Activated naive CD4-positive, alpha-beta T cell treated with anti-CD3 and anti-CD28 coated beads, Interleukin-2, amount 50 U/mL, for 16 hours (primary cell): Measurements from ENCODE around the gene AK5.
A peak's percentile ranks its signal among the peaks of the same experiment; 100 is the strongest.

ENCODE experiments used
- DNase-seq: peaks from one replicate; pipeline ENCODE4 v3.0.0-alpha.2; 2020

The AK5 gene

DNA sequence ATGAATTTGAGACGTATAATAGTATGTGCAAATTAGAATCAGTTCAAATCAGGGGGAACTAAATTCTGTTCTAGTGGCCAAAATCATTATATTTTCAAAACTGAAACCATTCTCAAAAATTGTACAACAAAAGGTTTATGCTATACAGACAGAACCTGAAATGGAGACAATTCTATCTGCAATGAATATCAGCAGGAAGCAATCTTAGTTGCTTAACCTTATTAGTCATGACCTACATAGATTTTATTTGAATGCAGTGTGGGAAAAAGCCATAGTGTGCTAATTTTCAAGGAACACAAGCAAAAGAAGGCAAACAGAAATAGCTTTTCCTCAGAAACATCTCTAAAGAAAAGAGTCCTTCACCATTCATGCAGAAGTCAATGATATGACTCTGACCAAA lies 6.5 kb downstream of the AK5 start:
- DNase-seq, result no peak

DNA sequence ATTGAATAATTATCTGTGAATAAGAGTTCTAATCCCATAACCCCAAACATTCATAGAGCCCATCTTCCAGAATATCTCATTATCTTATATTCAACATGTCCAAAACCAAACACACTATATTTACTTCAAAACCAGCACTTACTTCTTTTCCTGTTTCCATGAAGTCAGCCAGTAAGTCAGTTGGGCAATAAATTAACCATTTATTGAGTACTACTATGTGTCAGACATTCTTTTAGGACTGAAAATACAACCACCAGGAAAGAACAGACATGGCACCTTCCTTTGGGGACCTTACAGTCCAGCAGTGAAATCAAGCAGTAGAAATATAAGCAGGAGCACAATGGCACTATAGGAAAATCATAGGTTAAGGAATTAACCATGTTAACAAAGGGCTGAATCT lies 8.8 kb downstream of the AK5 start:
- DNase-seq, result no peak

DNA sequence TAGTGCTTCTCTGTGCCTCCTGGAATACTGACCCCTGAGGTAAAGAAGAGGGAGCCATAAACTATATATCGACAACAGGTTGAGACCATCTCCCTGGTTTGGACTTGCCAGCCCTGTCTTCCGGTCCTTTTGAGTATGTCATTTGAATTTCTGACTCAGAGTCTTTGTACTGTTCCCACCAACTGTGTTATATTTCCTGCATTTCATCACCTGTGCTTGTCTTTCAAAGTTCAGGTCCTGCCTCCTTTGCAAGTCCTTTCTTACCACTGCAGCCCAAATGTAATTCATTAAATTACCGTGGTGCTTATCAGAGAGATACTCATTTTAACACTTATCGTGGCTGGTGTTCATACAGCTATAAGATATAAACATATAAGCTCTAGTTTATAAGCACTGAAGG lies 10.7 kb downstream of the AK5 start:
- DNase-seq, result no peak

DNA sequence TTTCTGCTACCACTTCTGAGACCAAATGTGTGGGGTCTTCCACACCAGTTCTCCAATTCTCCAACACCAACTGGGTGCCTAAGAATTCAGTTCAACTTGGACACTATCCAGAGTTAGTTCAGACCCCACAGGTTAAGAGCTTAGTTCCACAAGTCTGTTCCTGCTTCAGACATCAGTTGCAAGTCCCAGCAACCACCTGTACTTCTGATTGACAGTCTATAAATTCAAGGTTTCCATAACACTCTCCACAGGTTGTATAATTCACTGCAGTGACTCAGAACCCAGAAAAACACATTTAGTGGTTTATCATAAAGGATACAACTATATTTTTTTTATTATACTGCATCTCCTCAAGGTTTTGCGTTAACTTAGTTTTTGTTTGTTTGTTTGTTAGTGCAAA lies 18.7 kb downstream of the AK5 start:
- DNase-seq, result no peak

DNA sequence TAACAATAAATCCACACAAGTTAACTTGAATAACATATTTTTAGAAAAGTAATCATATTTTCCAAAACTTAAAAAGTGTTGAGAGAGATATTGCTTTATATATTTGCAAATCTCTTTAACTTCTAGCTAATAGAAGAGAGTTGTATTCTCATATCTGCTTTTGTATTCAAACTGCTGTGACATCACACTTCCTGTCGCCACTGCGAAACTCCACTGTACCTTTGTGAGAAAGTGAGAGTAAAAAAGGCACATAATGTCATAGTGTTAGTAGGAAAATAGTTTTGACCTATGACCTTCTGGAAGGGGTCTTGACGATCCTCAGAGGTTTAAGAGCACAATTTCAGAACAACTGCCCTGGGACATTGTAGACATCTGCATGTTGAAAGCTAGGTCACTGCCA lies 21.6 kb downstream of the AK5 start:
- DNase-seq, result no peak

DNA sequence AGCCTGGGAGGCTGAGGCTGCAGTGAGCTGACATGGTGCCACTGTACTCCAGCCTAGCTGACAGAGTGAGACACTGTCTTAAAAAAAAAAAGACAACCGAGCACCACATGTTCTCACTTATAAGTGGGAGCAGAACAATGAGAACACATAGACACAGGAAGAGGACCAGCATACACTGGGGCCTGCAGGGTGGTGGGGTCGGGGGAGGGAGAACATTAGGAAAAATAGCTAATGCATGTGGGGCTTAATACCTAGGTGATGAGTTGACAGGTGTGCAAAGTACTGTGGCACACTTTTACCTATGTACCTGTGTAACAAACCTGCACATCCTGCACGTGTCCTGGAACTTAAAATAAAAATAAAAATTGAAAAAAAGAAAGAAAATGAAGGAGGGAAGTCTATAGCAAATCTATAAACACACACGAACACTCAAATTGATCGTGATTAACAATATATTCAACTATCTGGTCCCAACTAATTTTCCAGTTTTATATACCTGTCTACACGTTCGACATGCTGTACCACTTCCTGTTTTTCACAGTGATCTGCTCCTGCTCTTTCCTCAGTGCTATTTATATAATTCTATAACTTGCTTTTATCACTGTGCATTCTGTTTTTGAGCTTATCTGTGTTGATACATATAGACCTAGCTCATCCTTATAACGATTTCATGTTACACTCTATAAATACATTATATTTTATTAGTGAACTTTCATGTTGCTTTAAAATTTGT lies 27.2 kb downstream of the AK5 start:
- no peak for DNase-seq

DNA sequence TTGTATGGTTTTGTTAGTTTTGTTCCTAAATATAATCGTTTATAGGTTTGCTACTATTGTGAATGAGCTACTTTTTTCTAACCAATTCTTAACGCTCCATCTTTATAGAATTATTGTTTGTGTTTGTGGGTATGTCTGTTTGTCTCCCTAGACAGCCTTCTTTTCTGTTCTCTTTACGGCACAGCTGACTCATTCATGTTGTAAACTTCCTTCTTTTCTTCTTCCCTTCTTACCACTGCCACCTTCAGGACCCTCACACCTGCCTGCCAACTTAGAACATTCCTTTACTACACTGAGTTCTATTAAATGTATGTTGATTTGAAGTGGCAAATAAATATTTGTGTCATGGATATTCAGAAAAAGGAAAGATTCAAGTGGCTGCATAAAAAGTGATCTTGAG lies 29.1 kb downstream of the AK5 start:
- no peak for DNase-seq

DNA sequence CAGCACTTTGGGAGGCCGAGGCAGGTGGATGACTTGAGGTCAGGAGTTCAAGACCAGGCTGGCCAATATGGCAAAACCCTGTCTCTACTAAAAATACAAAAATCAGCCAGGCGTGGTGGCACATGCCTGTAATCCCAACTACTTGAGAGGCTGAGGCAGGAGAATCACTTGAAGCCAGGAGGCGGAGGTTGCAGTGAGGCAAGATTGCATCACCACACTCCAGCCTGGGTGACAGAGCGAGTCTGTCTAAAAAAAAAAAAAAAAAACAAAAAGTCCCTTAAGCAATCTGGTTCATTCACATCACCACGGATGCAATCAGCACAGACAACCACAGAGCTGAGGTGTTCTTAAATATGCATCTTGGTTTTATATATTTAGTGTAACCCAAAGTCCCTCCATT lies 30.5 kb downstream of the AK5 start:
- DNase-seq, result peak; percentile 30

DNA sequence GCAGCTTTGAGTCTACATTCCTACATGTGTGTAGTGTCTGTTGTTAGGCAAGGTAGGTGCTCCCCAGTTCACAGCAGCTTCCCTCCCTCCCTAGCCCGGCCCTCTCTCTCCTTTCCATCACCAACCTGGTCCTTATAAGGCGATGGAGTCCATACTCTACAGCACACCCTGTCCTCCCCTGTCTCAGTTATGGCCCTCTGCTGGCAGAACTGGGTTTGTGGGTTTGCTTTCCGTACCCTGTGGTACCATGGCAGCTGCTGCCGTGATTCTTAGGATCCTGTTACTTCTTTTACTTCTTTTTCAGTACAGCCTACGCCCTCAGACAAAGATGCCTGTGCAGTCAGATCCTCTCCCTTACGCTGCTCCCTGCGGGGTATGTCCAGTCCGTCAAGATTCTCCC lies 31.7 kb downstream of the AK5 start:
- peak; percentile 29 for DNase-seq

DNA sequence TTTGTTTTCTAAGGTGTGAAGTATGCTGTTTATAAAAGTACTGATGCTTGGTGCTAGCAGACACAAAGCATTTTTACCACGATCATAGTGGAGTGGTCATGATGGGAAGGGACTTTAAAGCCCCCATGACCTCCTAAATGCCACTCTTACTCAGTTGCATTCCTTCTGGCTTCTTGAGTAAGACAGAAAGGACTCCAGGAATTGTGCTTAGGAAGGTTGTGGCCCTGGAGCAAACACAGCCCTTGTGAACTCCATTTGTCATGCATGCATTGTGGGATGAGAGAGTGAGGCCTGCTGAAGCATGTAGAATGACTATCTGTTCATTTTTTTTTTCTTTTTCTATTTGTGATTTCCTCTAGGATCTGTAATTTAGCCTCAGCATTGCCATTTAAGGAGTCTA lies 34.2 kb downstream of the AK5 start:
- DNase-seq, result no peak

DNA sequence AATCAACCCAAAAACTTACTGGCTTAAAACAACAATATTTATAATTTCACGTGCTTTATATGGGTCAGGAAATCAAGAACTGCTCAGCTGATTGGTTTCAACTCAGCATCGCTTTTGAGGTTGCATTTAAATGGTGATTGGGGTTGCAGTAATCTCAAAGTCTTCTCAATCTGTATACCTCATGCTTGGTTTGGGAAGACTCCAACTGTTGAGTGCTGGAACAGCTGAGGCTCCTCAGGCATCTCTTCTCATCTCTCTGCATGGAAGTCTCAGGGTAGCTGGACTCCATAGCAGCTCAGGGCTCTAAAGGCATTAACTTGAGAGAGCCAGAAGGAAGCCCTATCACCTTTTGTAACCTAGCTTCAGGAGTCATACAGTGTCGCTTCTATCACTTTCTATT lies 35.1 kb downstream of the AK5 start:
- DNase-seq, result no peak

DNA sequence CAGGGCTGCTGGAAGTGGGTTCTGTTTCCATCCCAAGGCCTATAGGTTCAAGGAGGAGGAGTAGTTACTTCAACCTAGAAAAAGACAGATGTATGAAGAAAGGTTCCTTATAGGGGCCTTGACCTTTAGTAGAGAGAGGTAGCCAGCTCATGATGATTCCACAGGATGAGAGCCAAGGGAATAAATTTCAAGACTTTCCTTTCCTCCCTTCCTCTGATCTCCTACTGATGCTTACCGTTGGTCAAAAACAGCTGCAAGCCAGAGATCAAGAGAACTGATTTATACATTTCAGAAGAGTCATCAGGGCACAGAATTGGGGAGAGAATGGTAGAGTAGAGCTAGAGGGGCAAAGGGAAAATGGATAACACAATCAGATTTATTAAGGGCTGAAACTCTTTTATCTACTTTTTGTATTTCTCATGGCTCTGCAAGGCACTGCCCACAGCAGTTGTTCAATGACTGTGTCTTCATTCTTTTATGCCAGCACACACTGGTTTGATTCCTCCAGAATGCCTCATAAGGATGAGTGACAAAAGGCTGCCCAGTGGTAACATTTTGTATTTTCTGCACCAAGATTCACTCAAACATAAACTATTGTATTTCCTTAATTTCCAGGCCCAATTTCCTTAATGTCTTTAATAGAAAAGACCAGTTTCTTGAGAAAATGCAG lies 37.4 kb downstream of the AK5 start:
- no peak for DNase-seq

DNA sequence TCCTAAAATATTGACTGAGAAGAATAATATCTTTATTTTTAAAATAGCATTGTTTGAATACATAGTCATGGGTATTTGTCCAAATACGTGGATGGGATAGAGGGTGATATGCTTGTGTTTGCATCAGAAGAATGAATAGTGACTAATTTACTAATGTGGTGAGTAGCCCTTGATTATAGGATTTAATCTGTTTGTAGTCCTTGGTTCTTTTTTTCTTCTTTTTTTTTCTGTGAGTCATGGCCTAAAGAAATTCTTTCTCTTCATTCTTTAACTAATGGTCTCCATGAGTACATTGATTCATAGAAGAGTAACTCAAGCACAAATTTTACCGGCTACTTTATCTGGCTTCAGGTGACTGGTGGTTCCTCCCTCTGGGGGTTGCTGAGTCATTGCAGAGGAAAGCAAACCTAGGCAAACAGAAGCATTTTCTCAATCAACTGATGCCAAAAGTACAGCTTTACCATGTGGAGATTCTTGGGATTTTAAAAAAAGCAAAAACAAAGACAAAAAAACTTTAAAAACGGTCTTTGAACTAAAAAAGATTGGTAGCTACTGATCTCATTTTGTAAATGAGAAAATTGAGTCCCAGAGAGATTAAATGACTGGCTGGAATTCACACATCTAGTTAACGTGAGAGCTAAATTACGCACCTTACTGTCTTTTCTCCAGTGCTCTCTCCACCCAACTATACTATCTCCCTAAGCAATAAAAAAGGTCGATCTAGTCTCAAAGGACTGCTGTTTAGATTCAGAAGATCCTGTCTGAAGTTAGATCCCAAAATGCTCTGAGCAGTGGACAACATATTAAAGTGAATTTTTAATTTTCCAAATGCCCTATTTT lies 40.5 kb downstream of the AK5 start:
- DNase-seq, result no peak

DNA sequence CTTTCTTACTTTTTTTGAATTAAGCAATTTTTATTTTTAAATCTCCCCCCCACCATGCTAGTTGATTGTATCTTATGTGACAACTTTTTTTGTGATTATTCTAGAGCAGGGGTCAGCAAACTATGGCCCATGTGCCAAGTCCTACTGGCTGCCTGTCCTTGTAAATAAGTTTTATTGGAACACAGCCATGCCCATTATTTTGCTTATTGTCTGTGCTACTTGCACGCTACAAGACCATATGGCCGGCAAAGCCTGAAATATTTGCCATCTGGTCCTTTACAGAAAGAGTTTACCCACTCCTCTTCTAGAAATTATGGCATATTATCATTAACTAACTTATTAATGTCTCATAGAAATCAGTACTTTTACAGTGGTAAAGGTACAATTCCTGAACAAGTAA lies 51.7 kb downstream of the AK5 start:
- no peak for DNase-seq

DNA sequence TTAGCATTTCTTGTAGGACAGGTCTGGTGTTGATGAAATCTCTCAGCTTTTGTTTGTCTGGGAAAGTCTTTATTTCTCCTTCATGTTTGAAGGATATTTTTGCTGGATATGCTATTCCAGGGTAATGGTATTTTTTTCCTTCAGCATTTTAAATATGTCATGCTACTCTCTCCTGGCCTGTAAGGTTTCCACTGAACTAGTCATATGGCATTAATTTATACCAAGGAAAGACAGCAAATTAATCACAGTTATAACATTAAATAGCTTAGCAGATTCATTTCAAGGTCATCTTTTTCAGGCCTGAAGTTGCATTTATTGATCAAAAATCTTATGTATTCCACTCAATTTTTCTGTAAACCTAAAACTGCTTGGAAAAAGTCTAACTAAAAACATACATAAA lies 54.9 kb downstream of the AK5 start:
- no peak for DNase-seq

DNA sequence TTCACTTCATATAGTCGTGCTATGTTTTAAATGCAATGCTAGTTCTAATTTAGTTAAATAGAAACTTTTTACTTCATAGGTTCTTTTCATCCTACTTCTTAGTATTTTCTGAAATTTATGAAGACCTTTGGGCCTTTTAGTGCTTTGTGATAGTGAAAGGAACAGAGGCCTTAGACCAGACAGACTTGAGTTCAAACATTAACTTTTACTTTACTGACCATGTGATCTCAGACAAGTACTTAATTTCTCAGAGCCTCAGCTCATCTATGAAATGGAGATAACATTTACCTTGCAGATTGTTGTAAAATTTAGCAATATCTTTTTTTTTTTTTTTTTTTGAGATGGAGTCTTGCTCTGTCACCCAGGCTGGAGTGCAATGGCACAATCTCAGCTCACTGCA lies 57.5 kb downstream of the AK5 start:
- DNase-seq, result no peak

DNA sequence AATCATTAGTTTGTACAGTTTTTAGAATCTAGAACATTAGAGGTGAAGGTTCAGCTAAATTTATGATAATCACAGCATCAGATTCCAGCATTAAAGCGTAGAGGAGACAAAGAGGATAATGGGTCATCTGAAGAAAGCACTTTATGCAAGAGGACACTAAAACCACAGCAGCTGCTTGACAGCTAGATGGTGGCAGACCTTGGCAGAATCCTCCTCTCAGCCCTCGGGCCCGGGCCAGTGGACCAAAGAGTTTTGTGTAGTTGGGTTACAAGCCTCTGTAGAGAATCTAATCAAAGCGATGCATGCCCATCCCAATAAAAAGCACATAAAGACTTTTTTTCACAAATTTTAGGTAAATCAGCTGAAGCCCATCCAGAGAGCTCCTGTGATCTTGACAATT lies 59.4 kb downstream of the AK5 start:
- DNase-seq, result no peak

DNA sequence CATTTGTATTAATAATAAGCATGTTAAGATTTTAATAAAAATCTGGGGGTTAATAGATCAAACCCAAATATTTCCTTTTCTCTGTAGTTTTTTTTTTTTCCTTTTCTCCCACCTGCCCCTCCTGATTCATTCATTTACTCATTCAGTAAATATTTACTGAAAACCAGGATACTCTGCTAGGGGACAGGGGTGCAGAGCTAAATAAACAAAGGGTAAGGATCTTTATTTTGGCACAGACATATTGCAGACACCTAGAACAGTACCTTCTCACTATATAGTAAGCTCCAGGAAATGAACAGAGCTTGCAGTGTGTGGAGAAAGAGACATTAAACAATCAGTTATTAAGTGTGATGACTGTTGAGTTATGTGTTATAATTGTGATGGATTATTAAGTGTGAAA lies 60.9 kb downstream of the AK5 start:
- no peak for DNase-seq

DNA sequence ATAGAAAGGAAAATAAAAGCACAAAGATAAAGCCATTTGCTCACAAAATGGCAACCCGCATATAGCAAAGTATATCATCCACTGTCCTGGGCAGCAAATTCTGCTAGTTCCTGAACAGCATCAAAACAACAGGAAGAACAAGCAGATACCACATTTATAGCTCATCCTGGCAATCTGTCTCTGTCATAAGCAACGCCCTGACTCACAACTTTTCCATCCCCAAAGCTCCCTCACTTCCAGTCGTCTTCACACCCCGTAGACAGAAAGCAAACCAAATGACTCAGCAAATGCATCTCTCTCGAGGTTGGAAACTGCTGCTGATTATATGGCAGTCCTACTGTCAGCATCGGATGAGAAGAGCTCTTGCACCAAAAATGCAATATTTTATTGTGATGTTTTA lies 65.8 kb downstream of the AK5 start:
- DNase-seq, result peak; percentile 12

DNA sequence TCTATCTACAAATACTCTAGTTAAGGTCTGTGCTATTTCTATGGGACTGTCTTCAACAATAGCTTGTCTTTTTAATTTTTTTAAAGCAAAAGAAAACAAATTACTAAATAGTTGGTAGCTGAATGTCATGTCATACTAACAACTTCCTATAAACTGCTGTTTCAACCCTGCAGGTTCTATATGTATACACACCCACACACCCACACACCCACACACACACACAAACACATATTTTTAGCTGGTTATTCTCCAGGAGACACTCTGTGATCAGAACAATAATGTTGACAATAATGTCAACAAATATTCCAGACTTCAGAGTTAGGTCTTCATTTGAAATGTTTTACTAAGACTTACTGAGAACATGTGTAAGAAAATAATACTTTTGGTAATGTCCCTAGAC lies 66.7 kb downstream of the AK5 start:
- DNase-seq, result no peak

DNA sequence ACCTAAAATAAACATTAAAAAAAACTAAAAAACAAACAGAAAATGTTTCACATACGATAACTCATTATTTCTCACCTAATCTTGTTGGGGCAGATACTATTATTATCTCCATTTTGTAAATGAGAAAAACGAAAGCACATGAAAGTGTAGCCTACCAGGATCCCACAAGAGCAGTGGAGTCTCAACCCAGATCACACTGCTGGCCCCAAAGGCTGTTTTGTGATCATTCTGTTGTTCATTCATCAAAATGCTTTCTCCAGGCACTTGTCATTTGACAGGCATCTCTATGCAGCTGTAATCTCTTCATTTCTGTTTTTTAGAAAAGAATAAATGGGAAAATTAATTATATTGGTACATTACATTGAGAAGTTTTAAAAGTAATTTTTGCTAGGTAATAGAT lies 67.5 kb downstream of the AK5 start:
- no peak for DNase-seq

DNA sequence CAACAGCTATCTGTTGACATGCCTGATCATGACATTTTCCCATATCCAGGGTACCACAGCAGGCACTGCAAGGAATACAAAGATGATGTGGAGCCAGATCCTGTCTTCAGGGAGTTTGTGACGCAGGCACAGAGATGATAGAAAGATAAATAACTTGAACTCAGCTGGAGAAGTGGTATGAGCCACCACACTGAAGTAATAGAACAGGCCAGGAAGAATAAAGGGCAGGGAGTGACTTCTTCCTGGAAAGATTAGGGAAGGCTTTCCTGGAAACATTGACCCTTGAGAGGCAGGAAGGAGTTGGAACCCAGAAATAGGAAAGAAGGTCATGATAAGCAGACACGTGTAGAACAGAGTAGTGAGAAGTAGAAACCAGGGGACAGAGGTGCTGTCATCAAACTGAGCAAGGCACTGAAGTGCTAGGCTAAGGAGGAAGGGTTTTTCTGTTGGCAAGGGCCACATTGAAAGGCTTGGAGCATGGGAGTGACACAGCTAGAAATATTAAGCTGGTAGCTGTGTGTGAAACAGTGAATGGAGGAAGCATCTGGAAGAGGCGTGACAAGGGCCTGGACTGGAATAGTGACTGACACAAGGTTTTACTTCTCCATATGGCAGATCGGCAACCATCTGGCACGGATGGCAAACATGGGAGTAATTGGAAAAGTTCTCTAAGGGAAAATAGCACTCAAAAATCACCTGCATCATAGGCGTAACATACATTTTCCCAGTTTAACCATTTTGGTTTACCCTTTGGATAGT lies 68.4 kb downstream of the AK5 start:
- no peak for DNase-seq

DNA sequence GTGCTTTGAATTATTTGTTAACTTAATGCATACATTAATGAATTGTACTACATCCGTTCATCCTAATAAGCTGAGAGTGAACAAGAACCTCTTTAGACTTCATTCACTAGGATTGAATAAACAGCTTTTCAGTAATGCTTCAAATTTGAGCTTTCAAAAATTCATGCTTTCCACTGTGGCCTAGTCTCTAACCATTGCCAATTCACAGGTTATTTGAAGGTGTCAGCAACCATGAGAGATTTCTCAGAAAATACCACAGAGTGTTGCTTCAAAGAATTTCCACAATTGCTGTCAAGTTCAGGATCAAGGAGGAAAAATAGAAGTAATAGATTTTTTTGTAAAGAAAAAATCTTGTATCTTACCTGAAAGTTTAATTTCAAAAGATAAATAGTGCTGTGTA lies 72.7 kb downstream of the AK5 start:
- no peak for DNase-seq
